Measurements from ENCODE around the gene SLC45A1. TPM values are rescaled to one million over a fixed set of nuclear protein-coding genes. Genes with fewer than 3 reads are reported as not detected.
A peak's percentile ranks its signal among the peaks of the same experiment; 100 is the strongest.
"Not testable (repeated sequence)": the region's sequence is repeated elsewhere in the genome, so short reads cannot be mapped to it uniquely, and the experiment has no call there.

The SLC45A1 gene
- total RNA-seq, 1 experiment from 2014 or later, result 1.4 TPM

GRCh38 chr1:8364528-8365442, 46.9 kb downstream of the SLC45A1 start:
- DNase-seq (ENCODE audit: extremely low read depth, low read depth), result no peak

GRCh38 chr1:8365661-8366362, 47.9 kb downstream of the SLC45A1 start:
- DNase-seq (ENCODE audit: extremely low read depth, low read depth), result no peak

GRCh38 chr1:8367571-8368194, 49.8 kb downstream of the SLC45A1 start:
- DNase-seq (ENCODE audit: extremely low read depth, low read depth), result no peak

- no peak for DNase-seq (ENCODE audit: extremely low read depth, low read depth)
These were observed 51.2 kb downstream of the SLC45A1 start for GRCh38 chr1:8368956-8369639.

GRCh38 chr1:8370046-8370881, 52.4 kb downstream of the SLC45A1 start:
- DNase-seq (ENCODE audit: extremely low read depth, low read depth), result no peak

- DNase-seq (ENCODE audit: extremely low read depth, low read depth), result no peak
These were observed 53.0 kb downstream of the SLC45A1 start for GRCh38 chr1:8370905-8371315.

- DNase-seq (ENCODE audit: extremely low read depth, low read depth), result no peak
These were observed 53.6 kb downstream of the SLC45A1 start for GRCh38 chr1:8371372-8371991.

GRCh38 chr1:8373125-8373524, 55.2 kb downstream of the SLC45A1 start:
- DNase-seq (ENCODE audit: extremely low read depth, low read depth), result no peak

- DNase-seq (ENCODE audit: extremely low read depth, low read depth), result no peak
These were observed 55.8 kb downstream of the SLC45A1 start for GRCh38 chr1:8373581-8374241.

- DNase-seq (ENCODE audit: extremely low read depth, low read depth), result no peak
These were observed 56.4 kb downstream of the SLC45A1 start for GRCh38 chr1:8374356-8374755.

- DNase-seq (ENCODE audit: extremely low read depth, low read depth), result peak; percentile 30
These were observed 56.9 kb downstream of the SLC45A1 start for GRCh38 chr1:8374812-8375211.

- no peak for DNase-seq (ENCODE audit: extremely low read depth, low read depth)
These were observed 58.5 kb downstream of the SLC45A1 start for GRCh38 chr1:8376358-8376840.

- DNase-seq (ENCODE audit: extremely low read depth, low read depth), result no peak
These were observed 59.5 kb downstream of the SLC45A1 start for GRCh38 chr1:8377271-8377981.

- DNase-seq (ENCODE audit: extremely low read depth, low read depth), result no peak
These were observed 60.3 kb downstream of the SLC45A1 start for GRCh38 chr1:8378178-8378577.

GRCh38 chr1:8378981-8379470, 61.1 kb downstream of the SLC45A1 start:
- no peak for DNase-seq (ENCODE audit: extremely low read depth, low read depth)

- DNase-seq (ENCODE audit: extremely low read depth, low read depth), result no peak
These were observed 61.7 kb downstream of the SLC45A1 start for GRCh38 chr1:8379513-8380186.

GRCh38 chr1:8380310-8380709, 62.4 kb downstream of the SLC45A1 start:
- not testable (repeated sequence) for DNase-seq (ENCODE audit: extremely low read depth, low read depth)
